Loucy (cell line): Measurements from ENCODE around the gene AGTRAP.

Source experiments
- EZH2phosphoT487 ChIP-seq: fragments of 200-600 bp; IDR thresholded peaks from 2 replicates; pipeline ENCODE4 v1.6.1; 2018; ENCODE audit warnings: antibody characterized with exemption, mild to moderate bottlenecking, moderate library complexity, borderline replicate concordance
- TF ChIP-seq, protein P1 (sequence below): fragments of 200-600 bp; sonication (generic); conservative IDR thresholded peaks from 2 replicates; pipeline ENCODE4 v1.5.1; 2014; ENCODE audit warnings: mild to moderate bottlenecking, antibody characterized with exemption, low read length

DNA sequence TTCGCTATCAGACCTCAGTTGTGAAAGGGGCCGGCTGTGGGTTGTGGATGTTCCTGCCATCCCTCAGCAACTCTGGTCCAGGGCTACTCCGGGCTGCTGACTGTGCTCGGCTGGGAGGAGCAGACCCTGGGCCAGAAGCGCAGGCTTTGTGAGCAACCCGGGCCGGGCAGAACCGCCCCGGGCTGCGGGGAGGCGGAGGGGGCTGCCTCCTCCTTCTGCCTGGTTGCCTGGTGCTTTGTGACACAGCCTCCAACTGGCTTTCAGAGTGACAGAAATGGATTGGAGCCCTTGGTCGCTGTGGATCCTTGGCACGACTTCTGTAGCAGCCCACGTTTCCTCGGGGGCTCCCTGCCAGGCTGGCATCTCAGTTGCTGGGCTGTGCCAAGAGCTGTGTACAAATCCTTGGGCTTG is 34.4 kb upstream of the AGTRAP start:
- TF ChIP-seq, protein P1, sequence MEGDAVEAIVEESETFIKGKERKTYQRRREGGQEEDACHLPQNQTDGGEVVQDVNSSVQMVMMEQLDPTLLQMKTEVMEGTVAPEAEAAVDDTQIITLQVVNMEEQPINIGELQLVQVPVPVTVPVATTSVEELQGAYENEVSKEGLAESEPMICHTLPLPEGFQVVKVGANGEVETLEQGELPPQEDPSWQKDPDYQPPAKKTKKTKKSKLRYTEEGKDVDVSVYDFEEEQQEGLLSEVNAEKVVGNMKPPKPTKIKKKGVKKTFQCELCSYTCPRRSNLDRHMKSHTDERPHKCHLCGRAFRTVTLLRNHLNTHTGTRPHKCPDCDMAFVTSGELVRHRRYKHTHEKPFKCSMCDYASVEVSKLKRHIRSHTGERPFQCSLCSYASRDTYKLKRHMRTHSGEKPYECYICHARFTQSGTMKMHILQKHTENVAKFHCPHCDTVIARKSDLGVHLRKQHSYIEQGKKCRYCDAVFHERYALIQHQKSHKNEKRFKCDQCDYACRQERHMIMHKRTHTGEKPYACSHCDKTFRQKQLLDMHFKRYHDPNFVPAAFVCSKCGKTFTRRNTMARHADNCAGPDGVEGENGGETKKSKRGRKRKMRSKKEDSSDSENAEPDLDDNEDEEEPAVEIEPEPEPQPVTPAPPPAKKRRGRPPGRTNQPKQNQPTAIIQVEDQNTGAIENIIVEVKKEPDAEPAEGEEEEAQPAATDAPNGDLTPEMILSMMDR = no peak
- no peak for TF ChIP-seq EZH2phosphoT487
